ENCODE results near the gene WDR27.
A peak's percentile ranks its signal among the peaks of the same experiment; 100 is the strongest.

The WDR27 gene

GRCh38 chr6:169564453-169565240 lies 137.2 kb downstream of the WDR27 start:
- no peak for DNase-seq (ENCODE audit: low spot score)

- no peak for DNase-seq (ENCODE audit: low spot score)
Observed at GRCh38 chr6:169561665-169562064, 140.2 kb downstream of the WDR27 start.

GRCh38 chr6:169559592-169559991 lies 142.2 kb downstream of the WDR27 start:
- DNase-seq (ENCODE audit: low spot score) = no peak

GRCh38 chr6:169558774-169559441 lies 142.9 kb downstream of the WDR27 start:
- peak; percentile 54 for DNase-seq (ENCODE audit: low spot score)

- DNase-seq (ENCODE audit: low spot score) = no peak
Observed at GRCh38 chr6:169558378-169558773, 143.5 kb downstream of the WDR27 start.

GRCh38 chr6:169557887-169558286 lies 143.9 kb downstream of the WDR27 start:
- no peak for DNase-seq (ENCODE audit: low spot score)

GRCh38 chr6:169556758-169557548 lies 144.9 kb downstream of the WDR27 start:
- no peak for DNase-seq (ENCODE audit: low spot score)

- DNase-seq (ENCODE audit: low spot score) = no peak
Observed at GRCh38 chr6:169555971-169556617, 145.7 kb downstream of the WDR27 start.

- DNase-seq (ENCODE audit: low spot score) = no peak
Observed at GRCh38 chr6:169545982-169546381, 155.8 kb downstream of the WDR27 start.

GRCh38 chr6:169543704-169544103 lies 158.1 kb downstream of the WDR27 start:
- DNase-seq (ENCODE audit: low spot score) = no peak

- no peak for DNase-seq (ENCODE audit: low spot score)
Observed at GRCh38 chr6:169542491-169542890, 159.3 kb downstream of the WDR27 start.

- DNase-seq (ENCODE audit: low spot score) = no peak
Observed at GRCh38 chr6:169539176-169539897, 162.5 kb downstream of the WDR27 start.

- no peak for DNase-seq (ENCODE audit: low spot score)
Observed at GRCh38 chr6:169536446-169537170, 165.2 kb downstream of the WDR27 start.

GRCh38 chr6:169534039-169534421 lies 167.8 kb downstream of the WDR27 start:
- DNase-seq (ENCODE audit: low spot score) = no peak

GRCh38 chr6:169533301-169534038 lies 168.4 kb downstream of the WDR27 start:
- DNase-seq (ENCODE audit: low spot score) = no peak

GRCh38 chr6:169530752-169531123 lies 171.1 kb downstream of the WDR27 start:
- DNase-seq (ENCODE audit: low spot score) = no peak

- peak; percentile 86 for DNase-seq (ENCODE audit: low spot score)
Observed at GRCh38 chr6:169529931-169530751, 171.7 kb downstream of the WDR27 start.

GRCh38 chr6:169528755-169529154 lies 173.1 kb downstream of the WDR27 start:
- DNase-seq (ENCODE audit: low spot score) = no peak

- peak; percentile 29 for DNase-seq (ENCODE audit: low spot score)
Observed at GRCh38 chr6:169527306-169527705, 174.5 kb downstream of the WDR27 start.
